Thymus (tissue), 14 donors: ENCODE data around the gene RPS24. TPM values are rescaled to one million over a fixed set of nuclear protein-coding genes. Genes with fewer than 3 reads are reported as not detected.
A peak's percentile ranks its signal among the peaks of the same experiment; 100 is the strongest.
"Not testable (repeated sequence)": the region's sequence is repeated elsewhere in the genome, so short reads cannot be mapped to it uniquely, and the experiment has no call there.

Source experiments
- DNase-seq, 9 donors: peaks; one replicate each; pipeline ENCODE4 v3.0.0-alpha.2; 2013; ENCODE audit warnings: low spot score in 9 of 9, low read depth in 6 of 9, missing footprints in 1 of 9
- H3K27ac ChIP-seq, 2 donors: one replicate each; pipeline ENCODE4 v1.5.1; 2013; ENCODE audit warnings: control low read depth in 1 of 2, low read depth in 1 of 2, low read length in 1 of 2, mild to moderate bottlenecking in 1 of 2, moderate library complexity in 1 of 2
- H3K27me3 ChIP-seq, 2 donors: one replicate each; pipeline ENCODE4 v1.5.1; 2013; ENCODE audit warnings: low read length in 1 of 2; ENCODE audit not compliant: control insufficient read depth in 2 of 2, insufficient read depth in 1 of 2
- H3K36me3 ChIP-seq, 2 donors: one replicate each; pipeline ENCODE4 v1.5.1; 2013; ENCODE audit warnings: low read length in 1 of 2, mild to moderate bottlenecking in 1 of 2, moderate library complexity in 1 of 2; ENCODE audit not compliant: control insufficient read depth in 2 of 2, insufficient read depth in 2 of 2
- H3K4me1 ChIP-seq, 2 donors: one replicate each; pipeline ENCODE4 v1.5.1; 2013; ENCODE audit warnings: low read length in 2 of 2; ENCODE audit not compliant: control insufficient read depth in 2 of 2, insufficient read depth in 2 of 2
- H3K4me3 ChIP-seq, 2 donors: one replicate each; pipeline ENCODE4 v1.5.1; 2013; ENCODE audit warnings: low read length in 2 of 2, control low read depth in 1 of 2, mild to moderate bottlenecking in 1 of 2
- H3K9me3 ChIP-seq, 2 donors: one replicate each; pipeline ENCODE4 v1.5.1; 2013; ENCODE audit warnings: low read length in 1 of 2, mild to moderate bottlenecking in 1 of 2; ENCODE audit not compliant: control insufficient read depth in 2 of 2, insufficient read depth in 1 of 2
- WGBS: extraction: QIAGEN DNeasy Blood & Tissue Kit; methylation state at CpG from one replicate; pipeline ENCODE4 v1.1.7; 2013; 5-methylcytosine and 5-hydroxymethylcytosine counted together
- long read RNA-seq, 10 donors: transcript quantifications; one replicate each; lab custom pipeline, GENCODE V29; 2026
- polyA plus RNA-seq: library from polyadenylated mRNA; stranded (reverse); fragments of 200-250 nt; gene quantifications from one replicate; pipeline ENCODE4 v1.2.3, GENCODE V29; 2013
- total RNA-seq: library from RNA; stranded (reverse); fragments of 120-200 nt; gene quantifications from one replicate; pipeline ENCODE4 v1.2.4, GENCODE V29; 2013
- donor health status: healthy.

Gene RPS24
- 6,310 TPM for total RNA-seq
- polyA plus RNA-seq: 8,229 TPM
- long read RNA-seq, donor 1, transcript RPS24-214 (5 exons, 634 nt): major isoform, 109 of 295 reads
- long read RNA-seq, donor 1, transcript RPS24-207 (3 exons, 1,104 nt): minor isoform, 15 of 295 reads
- long read RNA-seq, donor 1, transcript RPS24-211 (1 exons, 2,146 nt): minor isoform, 26 of 295 reads
- long read RNA-seq, donor 1, transcript RPS24-219 (6 exons, 684 nt): minor isoform, 42 of 295 reads
- long read RNA-seq, donor 1, partial matches to known transcripts: 85 of 295 reads
- long read RNA-seq, donor 1, other reads (novel, unspliced or antisense): 8 of 295 reads
- long read RNA-seq, donor 2: 0 reads
- long read RNA-seq, donor 3, transcript RPS24-219 (6 exons, 684 nt): minor isoform, 835 of 4,345 reads
- long read RNA-seq, donor 3, transcript RPS24-214 (5 exons, 634 nt): major isoform, 1,459 of 4,345 reads
- long read RNA-seq, donor 3, transcript RPS24-210 (4 exons, 1,008 nt): minor isoform, 180 of 4,345 reads
- long read RNA-seq, donor 3, transcript RPS24-211 (1 exons, 2,146 nt): minor isoform, 367 of 4,345 reads
- long read RNA-seq, donor 3, partial matches to known transcripts: 1,063 of 4,345 reads
- long read RNA-seq, donor 3, other reads (novel, unspliced or antisense): 260 of 4,345 reads
- long read RNA-seq, donor 4, transcript RPS24-211 (1 exons, 2,146 nt): minor isoform, 89 of 1,567 reads
- long read RNA-seq, donor 4, transcript RPS24-214 (5 exons, 634 nt): major isoform, 435 of 1,567 reads
- long read RNA-seq, donor 4, transcript RPS24-210 (4 exons, 1,008 nt): minor isoform, 80 of 1,567 reads
- long read RNA-seq, donor 4, transcript RPS24-219 (6 exons, 684 nt): minor isoform, 286 of 1,567 reads
- long read RNA-seq, donor 4, partial matches to known transcripts: 516 of 1,567 reads
- long read RNA-seq, donor 4, other reads (novel, unspliced or antisense): 106 of 1,567 reads
- long read RNA-seq, donor 5, transcript RPS24-219 (6 exons, 684 nt): minor isoform, 1,330 of 6,705 reads
- long read RNA-seq, donor 5, transcript RPS24-207 (3 exons, 1,104 nt): minor isoform, 344 of 6,705 reads
- long read RNA-seq, donor 5, transcript RPS24-211 (1 exons, 2,146 nt): minor isoform, 553 of 6,705 reads
- long read RNA-seq, donor 5, transcript RPS24-214 (5 exons, 634 nt): major isoform, 1,761 of 6,705 reads
- long read RNA-seq, donor 5, partial matches to known transcripts: 1,858 of 6,705 reads
- long read RNA-seq, donor 5, other reads (novel, unspliced or antisense): 585 of 6,705 reads
- long read RNA-seq, donor 6, transcript RPS24-219 (6 exons, 684 nt): minor isoform, 442 of 1,465 reads
- long read RNA-seq, donor 6, transcript RPS24-211 (1 exons, 2,146 nt): minor isoform, 161 of 1,465 reads
- long read RNA-seq, donor 6, transcript RPS24-207 (3 exons, 1,104 nt): minor isoform, 50 of 1,465 reads
- long read RNA-seq, donor 6, transcript RPS24-214 (5 exons, 634 nt): major isoform, 446 of 1,465 reads
- long read RNA-seq, donor 6, partial matches to known transcripts: 224 of 1,465 reads
- long read RNA-seq, donor 6, other reads (novel, unspliced or antisense): 104 of 1,465 reads
- long read RNA-seq, donor 7, transcript RPS24-211 (1 exons, 2,146 nt): minor isoform, 235 of 2,464 reads
- long read RNA-seq, donor 7, transcript RPS24-214 (5 exons, 634 nt): major isoform, 693 of 2,464 reads
- long read RNA-seq, donor 7, transcript RPS24-210 (4 exons, 1,008 nt): minor isoform, 116 of 2,464 reads
- long read RNA-seq, donor 7, transcript RPS24-219 (6 exons, 684 nt): minor isoform, 375 of 2,464 reads
- long read RNA-seq, donor 7, partial matches to known transcripts: 815 of 2,464 reads
- long read RNA-seq, donor 7, other reads (novel, unspliced or antisense): 141 of 2,464 reads
- long read RNA-seq, donor 8, transcript RPS24-219 (6 exons, 684 nt): minor isoform, 153 of 674 reads
- long read RNA-seq, donor 8, transcript RPS24-211 (1 exons, 2,146 nt): minor isoform, 47 of 674 reads
- long read RNA-seq, donor 8, transcript RPS24-214 (5 exons, 634 nt): major isoform, 294 of 674 reads
- long read RNA-seq, donor 8, transcript RPS24-207 (3 exons, 1,104 nt): minor isoform, 27 of 674 reads
- long read RNA-seq, donor 8, partial matches to known transcripts: 103 of 674 reads
- long read RNA-seq, donor 8, other reads (novel, unspliced or antisense): 32 of 674 reads
- long read RNA-seq, donor 9, transcript RPS24-219 (6 exons, 684 nt): minor isoform, 230 of 1,197 reads
- long read RNA-seq, donor 9, transcript RPS24-214 (5 exons, 634 nt): major isoform, 440 of 1,197 reads
- long read RNA-seq, donor 9, transcript RPS24-210 (4 exons, 1,008 nt): minor isoform, 43 of 1,197 reads
- long read RNA-seq, donor 9, transcript RPS24-211 (1 exons, 2,146 nt): minor isoform, 114 of 1,197 reads
- long read RNA-seq, donor 9, partial matches to known transcripts: 272 of 1,197 reads
- long read RNA-seq, donor 9, other reads (novel, unspliced or antisense): 65 of 1,197 reads
- long read RNA-seq, donor 10, transcript RPS24-219 (6 exons, 684 nt): minor isoform, 331 of 1,560 reads
- long read RNA-seq, donor 10, transcript RPS24-210 (4 exons, 1,008 nt): minor isoform, 58 of 1,560 reads
- long read RNA-seq, donor 10, transcript RPS24-211 (1 exons, 2,146 nt): minor isoform, 113 of 1,560 reads
- long read RNA-seq, donor 10, transcript RPS24-214 (5 exons, 634 nt): major isoform, 471 of 1,560 reads
- long read RNA-seq, donor 10, partial matches to known transcripts: 442 of 1,560 reads
- long read RNA-seq, donor 10, other reads (novel, unspliced or antisense): 106 of 1,560 reads

- H3K4me3 ChIP-seq: peak within 1 kb of the TSS; percentile 87 to 94
- peak; percentile 85 to 97 (median 91) for DNase-seq
- peak within 1 kb of the TSS; percentile 81 to 90 for H3K27ac ChIP-seq
- no peaks in the 10 kb centered on the region for H3K27me3 ChIP-seq
- H3K4me1 ChIP-seq: peaks cover 4 to 6% of the 10 kb centered on the region in 2 donors
- H3K36me3 ChIP-seq: peaks cover 34 to 38% of the 10 kb centered on the region in 2 donors
- no peaks in the 10 kb centered on the region for H3K9me3 ChIP-seq
- WGBS: under 1% methylated on average over 55 of the region's 55 CpGs
These were observed at the start of gene RPS24 for GRCh38 chr10:78033637-78034470. Gene RPS24, plus strand, starts transcription at chr10:78033863. Its CDS starts 39 bp downstream, at chr10:78033902.

GRCh38 chr10:77984986-77985385 is 48.7 kb upstream of the RPS24 start:
- Histone ChIP-seq H3K4me3 (no peak overlapping the region), H3K36me3 (peaks cover 84 to 89% of the 10 kb centered on the region in 2 donors), H3K9me3 (no peaks in the 10 kb centered on the region), H3K27ac (no peak overlapping the region), H3K27me3 (no peaks in the 10 kb centered on the region), H3K4me1 (peaks cover 0 to 2% of the 10 kb centered on the region in 2 donors)
- WGBS: 96% methylated on average over 4 of the region's 4 CpGs
- no peak for DNase-seq

- no peak for DNase-seq
- peaks cover 77 to 91% of the 10 kb centered on the region in 2 donors for H3K36me3 ChIP-seq
- no peak overlapping the region for H3K27ac ChIP-seq
- no peaks in the 10 kb centered on the region for H3K27me3 ChIP-seq
- 98% methylated on average over 7 of the region's 7 CpGs for WGBS
- peaks cover 0 to 2% of the 10 kb centered on the region in 2 donors for H3K4me1 ChIP-seq
- H3K4me3 ChIP-seq: no peak overlapping the region
- no peaks in the 10 kb centered on the region for H3K9me3 ChIP-seq
These were observed 45.9 kb upstream of the RPS24 start for GRCh38 chr10:77987671-77988255.

- no peak for DNase-seq
- H3K9me3 ChIP-seq: no peaks in the 10 kb centered on the region
- H3K36me3 ChIP-seq: peaks cover 74 to 89% of the 10 kb centered on the region in 2 donors
- no peak overlapping the region for H3K4me3 ChIP-seq
- WGBS: 96% methylated on average over 11 of the region's 11 CpGs
- H3K4me1 ChIP-seq: peaks cover 0 to 2% of the 10 kb centered on the region in 2 donors
- no peaks in the 10 kb centered on the region for H3K27me3 ChIP-seq
- H3K27ac ChIP-seq: no peak overlapping the region
These were observed 44.5 kb upstream of the RPS24 start for GRCh38 chr10:77989081-77989724.

- DNase-seq: no peak
- Histone ChIP-seq H3K4me3 (no peak overlapping the region), H3K4me1 (peaks cover 0 to 2% of the 10 kb centered on the region in 2 donors), H3K36me3 (peaks cover 37 to 53% of the 10 kb centered on the region in 2 donors), H3K9me3 (no peaks in the 10 kb centered on the region), H3K27me3 (no peaks in the 10 kb centered on the region), H3K27ac (no peak overlapping the region)
- WGBS: 98% methylated on average over 3 of the region's 3 CpGs
These were observed 40.0 kb upstream of the RPS24 start for GRCh38 chr10:77993620-77994019.

GRCh38 chr10:77998780-77999179 is 34.9 kb upstream of the RPS24 start:
- peaks cover 49 to 52% of the 10 kb centered on the region in 2 donors for H3K36me3 ChIP-seq
- H3K4me1 ChIP-seq, H3K27ac ChIP-seq, H3K4me3 ChIP-seq, DNase-seq, H3K27me3 ChIP-seq, H3K9me3 ChIP-seq: not testable (repeated sequence)
- WGBS: 98% methylated on average over 5 of the region's 5 CpGs
